ENCODE measurements around the gene ITGAV. TPM values are rescaled to one million over a fixed set of nuclear protein-coding genes. Genes with fewer than 3 reads are reported as not detected.

ITGAV gene
- total and polyA plus RNA-seq, 8 donors = 9.0 to 83.3 (median 29.4) TPM

GRCh38 chr2:186623084-186623483, 33.2 kb downstream of the ITGAV start:
- Histone ChIP-seq H3K4me3 (no peak overlapping the region), H3K36me3 (peaks cover 0 to 8% (median 0%) of the 10 kb centered on the region in 3 donors), H3K27me3 (no peaks in the 10 kb centered on the region), H3K27ac (no peak overlapping the region), H3K9me3 (no peaks in the 10 kb centered on the region), H3K4me1 (peaks cover 0 to 11% (median 9%) of the 10 kb centered on the region in 3 donors)
- FAIRE-seq (no peak), DNase-seq (no peak), ATAC-seq (no peak)
- 87% methylated on average over 2 of the region's 2 CpGs for WGBS, 2 donors
- intact Hi-C loops (cut with DNase I) = no loop called here
- TF ChIP-seq, protein P1, sequence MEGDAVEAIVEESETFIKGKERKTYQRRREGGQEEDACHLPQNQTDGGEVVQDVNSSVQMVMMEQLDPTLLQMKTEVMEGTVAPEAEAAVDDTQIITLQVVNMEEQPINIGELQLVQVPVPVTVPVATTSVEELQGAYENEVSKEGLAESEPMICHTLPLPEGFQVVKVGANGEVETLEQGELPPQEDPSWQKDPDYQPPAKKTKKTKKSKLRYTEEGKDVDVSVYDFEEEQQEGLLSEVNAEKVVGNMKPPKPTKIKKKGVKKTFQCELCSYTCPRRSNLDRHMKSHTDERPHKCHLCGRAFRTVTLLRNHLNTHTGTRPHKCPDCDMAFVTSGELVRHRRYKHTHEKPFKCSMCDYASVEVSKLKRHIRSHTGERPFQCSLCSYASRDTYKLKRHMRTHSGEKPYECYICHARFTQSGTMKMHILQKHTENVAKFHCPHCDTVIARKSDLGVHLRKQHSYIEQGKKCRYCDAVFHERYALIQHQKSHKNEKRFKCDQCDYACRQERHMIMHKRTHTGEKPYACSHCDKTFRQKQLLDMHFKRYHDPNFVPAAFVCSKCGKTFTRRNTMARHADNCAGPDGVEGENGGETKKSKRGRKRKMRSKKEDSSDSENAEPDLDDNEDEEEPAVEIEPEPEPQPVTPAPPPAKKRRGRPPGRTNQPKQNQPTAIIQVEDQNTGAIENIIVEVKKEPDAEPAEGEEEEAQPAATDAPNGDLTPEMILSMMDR (IDR thresholded peaks at IDR 0.05) = no peak

- Histone ChIP-seq H3K27me3 (no peaks in the 10 kb centered on the region), H3K4me3 (no peak overlapping the region), H3K27ac (no peak overlapping the region), H3K9me3 (no peaks in the 10 kb centered on the region), H3K4me1 (peaks cover 0 to 11% (median 9%) of the 10 kb centered on the region in 3 donors), H3K36me3 (peaks cover 0 to 8% (median 0%) of the 10 kb centered on the region in 3 donors)
- intact Hi-C loops (cut with DNase I) = no loop called here
- ATAC-seq (no peak), DNase-seq (no peak), FAIRE-seq (no peak)
- TF ChIP-seq, protein P1 (IDR thresholded peaks at IDR 0.05) = no peak
- WGBS, 2 donors = 96 to 99% methylated on average over 3 of the region's 3 CpGs
Observed at GRCh38 chr2:186624276-186624675, 34.4 kb downstream of the ITGAV start.

GRCh38 chr2:186629250-186629996, 39.6 kb downstream of the ITGAV start:
- TF ChIP-seq, protein P1 (IDR thresholded peaks at IDR 0.05) = no peak
- ATAC-seq (no peak), FAIRE-seq (no peak), DNase-seq (no peak)
- Histone ChIP-seq H3K36me3 (peaks cover 0 to 4% (median 0%) of the 10 kb centered on the region in 3 donors), H3K4me3 (no peak overlapping the region), H3K9me3 (no peaks in the 10 kb centered on the region), H3K27ac (no peak overlapping the region), H3K27me3 (no peaks in the 10 kb centered on the region), H3K4me1 (peaks cover 0 to 16% (median 0%) of the 10 kb centered on the region in 3 donors)
- intact Hi-C loops (cut with DNase I) = no loop called here
- 91 to 93% methylated on average over 1 of the region's 1 CpG for WGBS, 2 donors

GRCh38 chr2:186632417-186632816, 42.6 kb downstream of the ITGAV start:
- no peak for ATAC-seq

More at GRCh38 chr2:186632417-186632816, 42.6 kb downstream of the ITGAV start:
- no peak overlapping the region for H3K4me3 ChIP-seq
- intact Hi-C loops (cut with DNase I) = no loop called here
- WGBS, 2 donors = 93 to 98% methylated on average over 2 of the region's 2 CpGs
- H3K9me3 ChIP-seq = no peaks in the 10 kb centered on the region
- no peak for FAIRE-seq
- H3K27ac ChIP-seq = no peak overlapping the region
- H3K27me3 ChIP-seq = no peaks in the 10 kb centered on the region
- no peaks in the 10 kb centered on the region for H3K36me3 ChIP-seq
- peaks cover 0 to 16% (median 0%) of the 10 kb centered on the region in 3 donors for H3K4me1 ChIP-seq
- TF ChIP-seq, protein P1 (IDR thresholded peaks at IDR 0.05) = no peak
- DNase-seq = no peak

Data from pancreas (tissue), 10 donors.